ENCODE measurements around the gene NRDE2. TPM values are rescaled to one million over a fixed set of nuclear protein-coding genes. Genes with fewer than 3 reads are reported as not detected.

NRDE2 gene
- total and polyA plus RNA-seq, 2 of the 4 experiments (the other 2 are of a cell fraction): 4.5 to 9.3 TPM

- CTCF ChIA-PET: interaction anchor here (1.8 kb wide), 1 partner anchor 10 kb away, joined by 7 read pairs; no protein-coding TSS in a partner anchor
- Histone ChIP-seq H3K36me3 (ENCODE audit: control insufficient read depth, insufficient read depth, low read length) (peaks cover 9% of the 10 kb centered on the region), H4K5ac (ENCODE audit: low read depth, low read length) (no peak overlapping the region), H2BK120ac (ENCODE audit: low read depth, low read length) (no peak overlapping the region), H2AK9ac (replicated peaks; ENCODE audit: low read depth, low read length, poor library complexity) (no peak overlapping the region), H3K14ac (replicated peaks; ENCODE audit: low read depth, low read length) (no peak overlapping the region), H2AFZ (replicated peaks; ENCODE audit: low read length, poor library complexity) (no peak overlapping the region), H3K4me1 (ENCODE audit: control insufficient read depth, insufficient read depth, low read length) (peaks cover 3% of the 10 kb centered on the region; the same call in 1 of the 2 replicates), H4K8ac (ENCODE audit: low read depth in 2 of 2, low read length in 2 of 2) (no peak overlapping the region), H3K9ac (ENCODE audit: low read depth, low read length) (no peak overlapping the region), H3K18ac (ENCODE audit: low read depth, low read length) (no peak overlapping the region; the same call in 1 of the 2 replicates), H3K79me1 (ENCODE audit: low read depth in 1 of 2, low read length in 2 of 2) (peaks cover 0 to 5% of the 10 kb centered on the region in 2 experiments; a peak in 3 of 4 replicates), H3K23ac (ENCODE audit: low read depth, low read length) (no peak overlapping the region), H2AK5ac (ENCODE audit: low read depth, low read length) (0 out of 2 replicates have a peak overlapping the region, but pooled peaks have one; percentile 24), H3K27ac (ENCODE audit: insufficient read depth, low read length) (no peak overlapping the region), H3K9me3 (ENCODE audit: control insufficient read depth, insufficient read depth, low read length) (no peaks in the 10 kb centered on the region), H4K91ac (ENCODE audit: insufficient read depth, low read depth, low read length) (no peak overlapping the region), H2BK15ac (ENCODE audit: low read depth, low read length) (no peak overlapping the region), H3K4me2 (ENCODE audit: low read depth, low read length) (no peak overlapping the region), H2BK5ac (ENCODE audit: low read depth, low read length, poor library complexity, severe bottlenecking) (no peak overlapping the region), H4K20me1 (ENCODE audit: insufficient read depth, low read length) (no peaks in the 10 kb centered on the region), H3K4me3 (ENCODE audit: insufficient read depth, low read depth, low read length) (no peak overlapping the region), H3K56ac (ENCODE audit: extremely low read depth, insufficient read depth, low read length) (no peak overlapping the region), H2BK20ac (ENCODE audit: low read depth, low read length) (no peak overlapping the region), H3K4ac (ENCODE audit: low read depth, low read length) (no peak overlapping the region), H3K9me1 (ENCODE audit: insufficient read depth, low read length) (peaks cover 3% of the 10 kb centered on the region; the same call in 1 of the 2 replicates), H3K27me3 (ENCODE audit: control insufficient read depth, insufficient read depth, low read length) (no peaks in the 10 kb centered on the region)
- POLR2A ChIA-PET (ENCODE audit: unreplicated experiment): no interaction called here
- intact Hi-C loops (cut with micrococcal nuclease) (no loop called here), dilution Hi-C loops (cut with HindIII; ENCODE audit: low sequenced_read_pairs, unreplicated experiment) (no loop called here), in situ Hi-C loops (cut with MboI; ENCODE audit: low sequenced_read_pairs) (loop anchor here (25.0 kb wide), 1 partner anchor 863 kb away; no protein-coding TSS in a partner anchor)
- BruUV-seq (replicated peaks): no TSS peak
- 73% methylated on average over 4 of the region's 7 CpGs; no CpG with 5 or more reads in 1 of the 2 experiments for WGBS, 2 experiments (ENCODE audit: extremely low coverage in 2 of 2, insufficient read length in 1 of 2)
- DNase-seq: no peak
- no peak for ATAC-seq (ENCODE audit: low read depth)
- TF ChIP-seq CTCF (conservative IDR thresholded peaks at IDR 0.05; ENCODE audit: low read depth, low read length): no peak
- no peak for TF ChIP-seq CHD1 (IDR thresholded peaks at IDR 0.05; ENCODE audit: low read depth, low read length)
- no peak for TF ChIP-seq NFE2L2 (IDR thresholded peaks at IDR 0.05; ENCODE audit: low read depth, low read length)
- TF ChIP-seq SMC3 (IDR thresholded peaks at IDR 0.05; ENCODE audit: low read depth, low read length): no peak
- TF ChIP-seq USF2 (IDR thresholded peaks at IDR 0.05; ENCODE audit: low read depth, low read length): no peak
- no peak for TF ChIP-seq RCOR1 (IDR thresholded peaks at IDR 0.05; ENCODE audit: insufficient replicate concordance, low read length)
- no peak for TF ChIP-seq CEBPB (IDR thresholded peaks at IDR 0.05; ENCODE audit: low read depth, low read length)
- no peak for TF ChIP-seq RFX5 (IDR thresholded peaks at IDR 0.05; ENCODE audit: low read depth, low read length)
- TF ChIP-seq MAFK (IDR thresholded peaks at IDR 0.05; ENCODE audit: low read depth, low read length): no peak
- TF ChIP-seq MAZ (IDR thresholded peaks at IDR 0.05; ENCODE audit: borderline replicate concordance, low read depth, low read length): no peak
- TF ChIP-seq BHLHE40 (IDR thresholded peaks at IDR 0.05; ENCODE audit: low read depth, low read length): no peak
- no peak for TF ChIP-seq ELK1 (IDR thresholded peaks at IDR 0.05; ENCODE audit: borderline replicate concordance, low read depth, low read length)
- no peak for TF ChIP-seq POLR2A (IDR thresholded peaks at IDR 0.05; ENCODE audit: low read depth, low read length)
- no peak for TF ChIP-seq RAD21 (IDR thresholded peaks at IDR 0.05; ENCODE audit: low read length)
- TF ChIP-seq FOS (IDR thresholded peaks at IDR 0.05; ENCODE audit: low read depth, low read length): no peak
- no peak for TF ChIP-seq MXI1 (IDR thresholded peaks at IDR 0.05; ENCODE audit: borderline replicate concordance, low read depth, low read length)
These were observed 32.3 kb downstream of the NRDE2 start for GRCh38 chr14:90299408-90299807.

Data from IMR-90 (cell line).